CD14-positive monocyte (primary cell): ENCODE results near the gene WHRN. TPM values are rescaled to one million over a fixed set of nuclear protein-coding genes. Genes with fewer than 3 reads are reported as not detected.

ENCODE experiments used
- DNase-seq, 3 donors: peaks; one replicate each; pipeline ENCODE4 v3.0.0-alpha.2; 2011 to 2022
- H2AFZ ChIP-seq: 2 replicates; pipeline ENCODE4 v1.6.0; 2012; ENCODE audit warnings: mild to moderate bottlenecking, low read depth, low read length, inconsistent platforms; ENCODE audit not compliant: insufficient read depth, poor library complexity, severe bottlenecking
- H3K27ac ChIP-seq, 2 donors: 1 replicate in 1 of 2; 2 replicates in 1 of 2; pipeline ENCODE4 v1.5.1; 2012 to 2013; ENCODE audit warnings: low read length in 2 of 2, control low read depth in 1 of 2, inconsistent platforms in 1 of 2, low read depth in 1 of 2, mild to moderate bottlenecking in 1 of 2
- H3K27me3 ChIP-seq, 2 donors: one replicate each; pipeline versions ENCODE4 v1.6.0 to v1.6.1; 2011 to 2013; ENCODE audit warnings: low read length in 2 of 2; ENCODE audit not compliant: control insufficient read depth in 2 of 2, insufficient read depth in 2 of 2
- H3K36me3 ChIP-seq, 2 donors: replicated peaks in 1 of 2; 1 replicate in 1 of 2; 2 replicates in 1 of 2; pipeline versions ENCODE4 v1.5.1 to v1.6.1; 2012 to 2013; ENCODE audit warnings: low read length in 2 of 2, control low read depth in 1 of 2, inconsistent platforms in 1 of 2, mild to moderate bottlenecking in 1 of 2; ENCODE audit not compliant: insufficient read depth in 2 of 2, control insufficient read depth in 1 of 2
- H3K4me1 ChIP-seq, 2 donors: 1 replicate in 1 of 2; 2 replicates in 1 of 2; pipeline versions ENCODE4 v1.5.1 to v1.6.1; 2012 to 2013; ENCODE audit warnings: low read length in 2 of 2, control low read depth in 1 of 2, inconsistent platforms in 1 of 2, mild to moderate bottlenecking in 1 of 2, moderate library complexity in 1 of 2; ENCODE audit not compliant: insufficient read depth in 2 of 2, control insufficient read depth in 1 of 2
- H3K4me2 ChIP-seq: replicated peaks from 2 replicates; pipeline ENCODE3; 2012; ENCODE audit warnings: low read length, moderate library complexity, mild to moderate bottlenecking; ENCODE audit not compliant: poor library complexity, severe bottlenecking; ENCODE audit errors: extremely low read depth
- H3K4me3 ChIP-seq, 3 experiments: fragments of 200-600 bp in 1 of 3; sonication (generic) in 1 of 3; replicated peaks in 1 of 3; 1 replicate in 2 of 3; 2 replicates in 1 of 3; pipeline ENCODE4 v1.5.1; 2011 to 2013; ENCODE audit warnings: low read length in 3 of 3, mild to moderate bottlenecking in 3 of 3, control low read depth in 2 of 3, low read depth in 2 of 3, inconsistent platforms in 1 of 3, moderate library complexity in 1 of 3
- H3K79me2 ChIP-seq: 2 replicates; pipeline ENCODE4 v1.6.0; 2012; ENCODE audit warnings: mild to moderate bottlenecking, control low read depth, inconsistent platforms, low read length, moderate library complexity; ENCODE audit not compliant: insufficient read depth
- H3K9ac ChIP-seq: 2 replicates; pipeline ENCODE4 v1.6.0; 2017; ENCODE audit warnings: low read length, mild to moderate bottlenecking; ENCODE audit not compliant: insufficient read depth, poor library complexity, severe bottlenecking
- H3K9me3 ChIP-seq, 2 donors: replicated peaks in 1 of 2; 1 replicate in 1 of 2; 2 replicates in 1 of 2; pipeline versions ENCODE4 v1.5.1 to v1.6.1; 2012 to 2013; ENCODE audit warnings: low read length in 2 of 2, control low read depth in 1 of 2; ENCODE audit not compliant: control insufficient read depth in 1 of 2, insufficient read depth in 1 of 2
- H4K20me1 ChIP-seq: 2 replicates; pipeline ENCODE4 v1.6.0; 2012; ENCODE audit warnings: mild to moderate bottlenecking, low read length, control low read depth, moderate library complexity; ENCODE audit not compliant: insufficient read depth
- H3K27ac Mint-ChIP-seq, 7 donors: one replicate each; pipeline ENCODE4 v1.8.0; 2020; ENCODE audit warnings: mild to moderate bottlenecking in 7 of 7, mixed read lengths in 7 of 7, moderate library complexity in 6 of 7, inconsistent platforms in 2 of 7
- H3K27me3 Mint-ChIP-seq, 3 donors: one replicate each; pipeline ENCODE4 v1.8.0; 2021 to 2022; ENCODE audit warnings: low read depth in 3 of 3, mild to moderate bottlenecking in 3 of 3, mixed read lengths in 3 of 3, moderate library complexity in 3 of 3, inconsistent platforms in 1 of 3
- H3K36me3 Mint-ChIP-seq, 2 donors: one replicate each; pipeline ENCODE4 v1.8.0; 2020; ENCODE audit warnings: mixed read lengths in 2 of 2, inconsistent platforms in 1 of 2, mild to moderate bottlenecking in 1 of 2
- H3K4me1 Mint-ChIP-seq: one replicate; pipeline ENCODE4 v1.8.0; 2020; ENCODE audit warnings: mild to moderate bottlenecking, mixed read lengths
- H3K4me3 Mint-ChIP-seq, 2 donors: one replicate each; pipeline ENCODE4 v1.8.0; 2020; ENCODE audit warnings: mild to moderate bottlenecking in 2 of 2, mixed read lengths in 2 of 2, moderate library complexity in 1 of 2
- H3K9me3 Mint-ChIP-seq, 7 donors: one replicate each; pipeline ENCODE4 v1.8.0; 2020 to 2022; ENCODE audit warnings: mixed read lengths in 7 of 7, mild to moderate bottlenecking in 6 of 7, moderate library complexity in 6 of 7, inconsistent platforms in 2 of 7
- CTCF ChIP-seq: fragments of 200-600 bp; IDR thresholded peaks from one replicate; pipeline ENCODE4 v1.8.0; 2022; ENCODE audit warnings: antibody characterized with exemption, mild to moderate bottlenecking
- WGBS: methylation state at CpG from one replicate; pipeline ENCODE4 v1.1.5; 2013; ENCODE audit warnings: missing lambda C conversion rate; ENCODE audit not compliant: insufficient coverage; 5-methylcytosine and 5-hydroxymethylcytosine counted together
- intact Hi-C, 2 donors: fragments of 100-400 bp; cut with micrococcal nuclease; formaldehyde crosslinking; loops; one replicate each; pipeline versions ENCODE4 v1.15.0 to v1.15.1; 2023
- polyA plus RNA-seq, 3 donors: library from polyadenylated mRNA; depleted of rRNA in 1 of 3; unstranded in 2 of 3; stranded (reverse) in 1 of 3; fragments of 300-500 nt in 2 of 3; fragments of >200 nt in 1 of 3; fragmentation: Illumina TruSeq in 2 of 3; gene quantifications; 1 replicate in 2 of 3; 2 replicates in 1 of 3; pipeline ENCODE4 v1.2.3, GENCODE V29; 2012 to 2021

WHRN gene
- polyA plus RNA-seq, 3 donors, result 0.13 to 0.59 (median 0.30) TPM

GRCh38 chr9:114400219-114400618 lies 105.1 kb downstream of the WHRN start:
- Histone ChIP-seq H3K9ac (no peak overlapping the region), H2AFZ (no peak overlapping the region), H3K36me3 (peaks cover 1 to 7% of the 10 kb centered on the region in 2 donors), H3K27ac (no peak overlapping the region), H3K4me1 (peaks cover 30 to 31% of the 10 kb centered on the region in 2 donors), H4K20me1 (peaks cover 25% of the 10 kb centered on the region), H3K79me2 (peaks cover 24% of the 10 kb centered on the region), H3K9me3 (no peaks in the 10 kb centered on the region), H3K4me2 (no peak overlapping the region), H3K4me3 (no peak overlapping the region), H3K27me3 (no peaks in the 10 kb centered on the region)
- Mint-ChIP-seq H3K36me3 (peaks cover 8 to 18% of the 10 kb centered on the region in 2 donors), H3K27ac (peak overlapping the region in 1 of 7 donors; percentile 36), H3K4me1 (peaks cover 29% of the 10 kb centered on the region), H3K4me3 (no peak overlapping the region), H3K9me3 (no peaks in the 10 kb centered on the region), H3K27me3 (peaks cover 0 to 2% (median 2%) of the 10 kb centered on the region in 3 donors)
- no peak for TF ChIP-seq CTCF
- 67% methylated on average over 1 of the region's 1 CpG for WGBS
- intact Hi-C loops, result loop anchor here in 1 of 2 donors (2.0 to 10.0 kb wide), 2 partner anchors 13 to 85 kb away; partner anchors contain the start of gene AKNA
- DNase-seq, result no peak

- DNase-seq, result no peak
Measured at GRCh38 chr9:114399381-114399780, 105.9 kb downstream of the WHRN start.

More at GRCh38 chr9:114399381-114399780, 105.9 kb downstream of the WHRN start:
- Mint-ChIP-seq H3K4me3 (no peak overlapping the region), H3K4me1 (peaks cover 37% of the 10 kb centered on the region), H3K27me3 (peaks cover 0 to 3% (median 2%) of the 10 kb centered on the region in 3 donors), H3K27ac (no peak overlapping the region), H3K36me3 (peaks cover 10 to 19% of the 10 kb centered on the region in 2 donors), H3K9me3 (no peaks in the 10 kb centered on the region)
- no peak overlapping the region for H3K27ac ChIP-seq
- peaks cover 32% of the 10 kb centered on the region for H3K79me2 ChIP-seq
- H3K9me3 ChIP-seq, result no peaks in the 10 kb centered on the region
- H4K20me1 ChIP-seq, result peaks cover 34% of the 10 kb centered on the region
- H2AFZ ChIP-seq, result no peak overlapping the region
- no peak for TF ChIP-seq CTCF
- peaks cover 38 to 39% of the 10 kb centered on the region in 2 donors for H3K4me1 ChIP-seq
- peaks cover 2 to 7% of the 10 kb centered on the region in 2 donors for H3K36me3 ChIP-seq
- no peak overlapping the region for H3K4me3 ChIP-seq
- no peak overlapping the region for H3K4me2 ChIP-seq
- no peak overlapping the region for H3K9ac ChIP-seq
- no peaks in the 10 kb centered on the region for H3K27me3 ChIP-seq
- WGBS, result 100% methylated on average over 1 of the region's 4 CpGs
- intact Hi-C loops, result loop anchor here (5.0 to 10.0 kb wide), 2 partner anchors 37 to 55 kb away; no protein-coding TSS in a partner anchor
